HUDEP-2 (cell line): Measurements from ENCODE around the gene RPL37A.
A peak's percentile ranks its signal among the peaks of the same experiment; 100 is the strongest.
"Not testable (repeated sequence)": the region's sequence is repeated elsewhere in the genome, so short reads cannot be mapped to it uniquely, and the experiment has no call there.

Experiments used
- DNase-seq, 76 experiments: peaks; one replicate each; lab custom pipeline; 2025; ENCODE audit not compliant: unreplicated experiment in 76 of 76; lab: John Stamatoyannopoulos, UW

Gene RPL37A

DNA sequence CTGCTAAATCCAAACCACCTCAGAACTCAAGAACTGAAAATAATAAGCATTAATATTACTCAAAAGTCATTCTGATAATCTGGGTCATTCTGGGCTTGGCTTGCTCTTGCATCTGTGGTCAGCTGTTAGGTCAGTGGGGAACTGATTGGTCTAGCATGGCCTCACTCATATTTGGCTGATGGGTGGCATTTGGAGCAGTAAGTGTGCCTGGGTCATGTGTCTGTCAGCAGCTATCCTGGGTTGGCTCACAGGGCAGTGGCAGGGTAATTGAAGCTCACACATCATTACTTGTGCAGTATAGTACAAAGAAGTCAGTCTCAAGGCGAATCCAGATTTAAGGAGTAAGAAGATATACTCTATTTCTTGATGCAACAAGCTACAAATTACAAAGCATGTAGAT, 9.6 kb downstream of the RPL37A start:
- no peak for DNase-seq

DNA sequence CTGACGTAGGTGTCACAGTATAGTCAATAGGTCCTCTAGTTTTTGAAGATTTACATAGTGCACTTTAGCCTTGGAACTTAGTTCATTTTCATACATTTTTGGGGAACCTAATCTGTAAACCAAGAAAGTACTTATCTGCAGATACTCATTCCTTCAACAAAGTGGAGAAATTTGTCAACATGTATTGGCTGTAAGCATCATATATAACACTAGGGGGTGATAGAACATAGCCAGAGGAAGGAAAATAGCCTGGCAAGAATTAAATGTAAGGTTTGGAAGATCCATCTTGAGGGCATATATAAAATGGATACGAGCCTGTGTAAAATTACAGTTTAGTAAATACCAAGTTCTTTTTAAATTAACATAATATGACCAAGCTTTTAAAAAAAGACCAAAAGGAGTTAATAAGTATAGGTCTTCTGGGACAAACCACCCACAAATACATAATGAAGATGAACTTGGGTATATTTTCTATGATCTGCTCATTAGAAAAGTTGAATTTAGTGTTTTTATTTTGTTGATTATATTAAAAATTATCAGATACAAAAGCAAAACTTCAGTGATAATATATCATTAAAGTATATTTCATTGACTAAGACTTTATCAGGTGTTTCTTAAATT, 18.2 kb downstream of the RPL37A start:
- DNase-seq: peak in 12 of 76 experiments; percentile 5 to 52 (median 18)

DNA sequence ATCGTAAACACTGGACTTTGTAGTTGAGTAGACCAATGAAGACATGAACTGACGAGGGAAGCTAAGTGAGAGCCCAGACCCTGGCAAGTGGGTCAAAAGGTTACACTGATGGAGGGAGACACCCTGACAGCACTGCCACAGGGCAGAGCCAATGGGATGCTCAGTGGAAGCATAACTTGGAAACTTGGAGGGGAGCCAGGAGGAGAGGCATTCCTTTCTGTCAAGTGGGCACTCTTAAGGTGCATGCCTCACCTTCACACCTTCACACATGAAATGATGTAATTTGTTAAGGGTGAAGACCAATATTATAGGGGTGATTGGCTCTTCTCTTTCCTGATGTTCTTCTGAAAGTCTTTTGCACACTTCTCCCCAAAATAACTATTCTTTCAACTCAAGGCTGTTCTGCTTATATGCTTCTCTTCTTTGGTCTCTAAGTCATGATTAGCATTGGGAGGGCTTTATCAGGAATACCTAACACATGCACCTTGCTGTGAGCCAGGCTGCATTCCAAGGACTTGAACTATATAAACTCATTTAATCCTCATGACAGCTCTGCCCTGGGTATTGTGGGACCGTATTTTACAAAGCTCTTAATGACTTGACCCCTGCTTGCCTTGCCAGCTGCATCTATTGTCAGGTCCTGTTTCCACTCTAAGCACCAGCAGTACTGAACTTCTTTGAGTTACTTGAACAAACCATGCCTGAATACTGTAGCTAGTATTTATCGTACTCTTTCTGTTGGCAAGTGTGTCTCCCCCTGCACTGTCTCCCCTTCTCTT, 19.0 kb downstream of the RPL37A start:
- no peak for DNase-seq

DNA sequence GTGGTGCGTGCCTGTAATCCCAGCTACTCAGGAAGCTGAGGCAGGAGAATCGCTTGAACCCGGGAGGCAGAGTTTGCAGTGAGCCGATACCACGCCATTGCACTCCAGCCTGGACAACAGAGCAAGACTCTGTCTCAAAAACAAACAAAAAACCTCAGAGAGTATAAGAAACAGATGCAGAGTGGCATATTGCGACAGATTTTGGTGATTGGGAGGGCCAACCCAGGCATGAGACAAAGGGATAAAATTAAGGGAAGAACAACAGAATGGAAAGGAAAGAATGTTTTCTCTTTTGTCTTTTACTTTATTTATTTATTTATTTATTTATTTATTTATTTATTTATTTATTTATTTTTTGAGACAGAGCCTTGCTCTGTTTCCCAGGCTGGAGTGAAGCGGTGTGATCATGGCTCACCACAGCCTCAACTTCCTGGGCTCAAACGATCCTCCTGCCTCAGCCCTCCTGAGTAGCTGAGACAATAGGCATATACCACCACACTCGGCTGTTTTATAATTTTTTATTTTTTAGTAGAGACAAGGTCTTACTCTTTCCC, 20.0 kb downstream of the RPL37A start:
- not testable (repeated sequence) for DNase-seq

DNA sequence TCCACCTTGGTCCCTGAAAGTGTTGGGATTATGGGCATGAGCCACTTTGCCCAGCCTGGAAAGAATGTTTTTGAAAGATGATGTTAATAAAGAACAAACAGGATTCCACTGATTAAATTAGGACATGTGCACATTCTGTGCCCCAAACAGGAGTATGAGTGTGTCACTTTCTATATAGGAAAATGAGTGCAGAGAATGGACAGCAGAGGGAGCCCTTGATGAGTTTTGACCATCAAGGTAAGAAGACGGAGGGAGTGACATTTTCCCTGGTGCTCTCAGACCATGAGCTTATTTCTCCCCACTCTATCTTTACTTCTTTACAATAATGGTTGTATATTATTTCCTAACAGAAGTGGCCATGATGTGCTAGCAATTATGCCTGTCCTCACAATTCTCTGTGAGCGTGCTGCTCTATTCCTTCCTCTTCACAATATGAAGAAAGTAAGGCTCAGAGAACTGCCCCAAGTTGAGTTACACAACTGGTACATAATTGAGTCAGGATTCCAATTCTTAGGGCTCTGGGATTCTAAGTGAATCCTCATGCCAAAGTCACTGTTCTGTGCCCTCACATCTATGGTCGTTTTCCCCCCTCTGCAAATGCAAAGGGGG, 20.6 kb downstream of the RPL37A start:
- peak in 42 of 76 experiments; percentile 3 to 75 (median 28) for DNase-seq

DNA sequence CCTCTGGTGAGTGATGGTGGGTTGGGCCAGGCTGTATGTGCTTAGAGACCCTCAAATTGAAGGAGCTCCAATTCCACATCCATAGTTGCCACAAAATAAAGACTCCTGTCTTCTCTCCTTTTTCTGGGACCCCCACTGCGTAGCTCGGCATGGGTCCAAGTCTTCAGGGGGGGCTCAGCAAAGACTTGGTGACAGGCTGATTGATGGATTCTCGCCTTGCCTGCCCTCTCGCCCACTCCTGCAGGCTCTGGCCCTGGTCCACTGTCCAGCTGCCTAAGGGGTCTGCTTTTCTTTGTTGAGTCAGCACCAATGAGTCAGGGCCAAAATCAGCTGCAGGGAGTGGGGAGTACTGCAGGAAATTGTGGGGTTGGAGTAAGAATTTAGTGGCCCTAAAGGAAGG, 21.5 kb downstream of the RPL37A start:
- DNase-seq: no peak

DNA sequence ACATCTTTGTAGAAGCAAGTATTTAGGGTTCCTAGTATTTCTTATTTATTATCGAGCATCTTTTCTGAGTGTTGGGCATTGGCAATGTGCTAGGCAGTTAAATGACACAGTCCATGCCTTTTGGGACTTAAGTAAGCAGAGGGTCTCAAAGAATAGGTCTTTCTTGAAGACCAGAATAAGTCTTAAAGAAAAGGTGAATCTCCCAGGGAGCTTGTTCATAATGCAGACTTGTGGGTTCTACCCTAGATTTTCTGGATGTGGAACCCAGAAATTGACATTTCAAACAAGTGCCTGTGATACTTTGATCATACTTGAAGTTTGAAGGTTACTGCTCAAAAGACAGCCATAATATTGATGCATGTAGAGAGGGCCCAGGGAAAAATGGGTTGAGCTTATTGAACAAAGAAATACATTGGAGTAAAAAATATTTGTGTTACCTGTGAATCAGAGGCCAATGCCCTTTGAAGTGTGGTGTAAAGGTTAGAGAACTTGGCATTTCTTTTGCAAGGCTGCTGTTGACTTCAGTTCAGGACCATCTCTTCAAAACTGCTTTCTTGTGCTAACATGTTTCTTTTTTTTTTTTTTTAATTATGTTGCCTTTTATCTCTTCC, 24.4 kb downstream of the RPL37A start:
- DNase-seq: no peak

DNA sequence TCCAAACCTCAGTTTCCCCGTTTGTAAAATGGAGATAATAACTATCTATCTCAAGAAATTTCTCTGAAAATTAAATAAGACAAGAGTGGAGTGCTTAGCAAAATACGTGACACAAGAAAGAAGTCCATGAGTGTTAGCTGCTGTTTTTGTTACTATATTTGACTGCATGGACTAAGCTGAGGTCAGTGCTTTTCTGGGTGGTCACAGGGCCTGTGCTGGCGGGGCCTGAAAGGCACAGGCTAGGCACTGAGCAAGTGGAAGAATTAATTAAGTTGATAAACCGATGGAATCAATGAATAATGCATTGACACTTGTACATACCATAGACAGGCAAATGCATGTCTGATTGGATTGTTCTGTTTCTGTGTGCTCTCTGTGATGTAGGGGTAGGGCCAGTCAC, 27.3 kb downstream of the RPL37A start:
- DNase-seq: no peak

DNA sequence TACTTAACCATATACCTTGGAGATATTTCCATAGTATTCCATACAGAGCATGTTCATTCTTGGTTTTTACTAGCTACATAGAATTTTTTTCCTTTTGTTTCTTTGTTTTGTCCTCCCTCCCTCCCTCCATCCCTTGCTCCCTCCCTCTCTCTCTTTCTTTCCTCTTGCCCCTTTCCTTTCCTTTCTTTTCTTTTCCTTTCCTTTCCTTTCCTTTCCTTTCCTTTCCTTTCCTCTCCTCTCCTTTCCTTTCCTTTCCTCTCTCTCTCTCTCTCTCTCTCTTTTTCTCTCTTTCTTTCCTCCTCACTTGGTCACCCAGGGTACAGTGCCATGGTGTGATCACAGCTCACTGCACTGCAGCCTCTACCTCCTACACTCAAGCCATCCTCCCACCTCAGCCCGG, 28.3 kb downstream of the RPL37A start:
- no peak for DNase-seq

DNA sequence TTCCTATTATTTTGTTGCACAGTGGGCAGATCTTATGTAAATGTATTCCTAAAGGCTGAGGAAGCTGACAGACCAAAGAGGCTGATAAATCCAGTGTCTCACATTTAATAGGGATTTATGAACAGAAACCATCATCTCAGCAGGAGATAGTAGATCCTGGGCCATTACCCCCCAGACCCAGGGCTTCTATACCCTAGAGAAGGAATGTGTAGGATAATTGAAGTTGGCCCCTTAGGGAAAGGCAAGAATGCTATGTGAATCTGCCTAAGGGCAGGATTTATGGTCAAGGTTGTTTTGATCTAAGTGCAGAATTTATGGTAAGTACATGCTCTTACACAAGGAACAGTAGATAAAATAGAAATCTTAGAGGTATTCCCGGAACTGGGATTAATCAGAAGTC, 29.0 kb downstream of the RPL37A start:
- DNase-seq: no peak

DNA sequence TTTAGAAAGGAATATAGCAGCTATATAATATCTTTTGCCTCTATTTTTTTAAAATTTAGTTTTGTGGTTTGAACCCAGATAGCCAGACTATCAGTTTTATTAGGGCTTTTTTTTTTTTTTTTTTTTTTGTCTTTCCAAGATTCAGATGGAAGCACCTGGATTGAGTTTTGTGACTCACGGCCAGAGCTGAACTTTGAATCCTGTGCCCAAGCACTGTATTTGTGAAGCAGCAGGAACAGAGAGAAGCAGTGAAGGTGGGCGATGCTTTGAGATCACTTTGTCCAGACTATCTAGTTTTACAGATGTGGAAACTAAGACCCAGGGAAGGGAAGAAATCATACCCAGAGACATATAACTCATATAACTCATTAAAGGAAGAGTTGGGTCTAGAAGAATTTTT, 33.9 kb downstream of the RPL37A start:
- DNase-seq: no peak

DNA sequence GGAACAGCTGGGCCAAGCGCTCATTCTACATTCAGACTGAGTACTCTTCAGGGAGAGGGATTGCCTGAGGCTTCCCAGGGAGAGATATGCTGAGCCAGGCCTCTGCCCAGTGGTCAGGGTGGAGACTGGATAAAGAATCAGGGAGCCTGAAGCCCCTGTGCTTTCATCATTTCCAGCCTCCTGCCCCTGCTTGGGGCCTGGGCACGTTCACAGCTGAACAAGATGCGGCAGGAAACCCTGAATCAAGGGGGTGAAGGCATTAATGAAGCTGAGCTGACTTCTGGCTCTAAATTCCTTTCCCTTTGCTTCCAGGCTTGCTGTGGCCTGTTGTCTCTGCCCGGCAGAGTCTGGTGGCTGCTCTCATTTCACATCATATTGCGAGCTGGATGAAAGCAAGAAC, 35.0 kb downstream of the RPL37A start:
- no peak for DNase-seq

DNA sequence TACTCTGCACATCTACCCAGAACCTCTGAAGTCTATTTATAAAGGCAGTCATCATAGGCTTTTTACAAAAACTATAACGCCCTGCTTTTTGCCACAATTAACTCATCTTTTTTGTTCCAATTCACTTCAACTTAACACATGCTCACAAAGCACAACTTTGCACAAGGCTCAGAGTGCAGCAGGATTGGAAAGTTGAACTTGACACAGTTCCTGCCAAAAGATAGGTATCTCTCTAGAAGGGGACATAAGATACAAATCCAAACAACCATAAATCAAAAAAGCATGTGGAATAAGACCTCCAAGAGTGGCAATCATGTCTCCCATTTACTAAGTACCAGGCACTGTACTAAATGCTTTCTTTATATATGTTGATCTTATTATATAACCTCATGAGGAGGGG, 36.2 kb downstream of the RPL37A start:
- DNase-seq: no peak

DNA sequence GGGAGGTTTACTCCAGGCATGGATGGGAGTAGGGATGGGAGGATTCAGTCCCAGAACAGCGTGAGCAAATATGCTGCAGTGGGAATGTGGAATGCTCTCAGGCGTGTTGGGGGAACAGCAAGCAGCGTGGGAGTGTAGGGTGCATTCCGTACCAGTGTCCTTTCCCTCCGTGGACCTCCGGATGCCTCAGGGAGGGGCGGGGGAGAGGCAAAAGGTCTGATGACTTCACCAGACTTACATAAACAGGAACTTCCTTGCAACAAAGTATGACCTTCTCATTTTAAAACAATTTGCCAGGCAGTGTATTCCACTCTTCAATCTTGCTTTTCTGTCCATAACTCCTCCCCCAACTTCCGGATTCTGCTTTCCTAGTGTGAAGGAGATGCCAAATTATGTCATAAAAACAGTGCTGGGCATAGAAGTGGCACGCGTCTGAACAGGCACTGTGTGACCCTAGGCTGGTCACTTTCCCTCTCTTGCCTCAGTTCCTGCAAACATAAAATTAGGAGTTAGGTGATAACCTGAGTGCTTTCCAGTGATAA, 36.9 kb downstream of the RPL37A start:
- no peak for DNase-seq

DNA sequence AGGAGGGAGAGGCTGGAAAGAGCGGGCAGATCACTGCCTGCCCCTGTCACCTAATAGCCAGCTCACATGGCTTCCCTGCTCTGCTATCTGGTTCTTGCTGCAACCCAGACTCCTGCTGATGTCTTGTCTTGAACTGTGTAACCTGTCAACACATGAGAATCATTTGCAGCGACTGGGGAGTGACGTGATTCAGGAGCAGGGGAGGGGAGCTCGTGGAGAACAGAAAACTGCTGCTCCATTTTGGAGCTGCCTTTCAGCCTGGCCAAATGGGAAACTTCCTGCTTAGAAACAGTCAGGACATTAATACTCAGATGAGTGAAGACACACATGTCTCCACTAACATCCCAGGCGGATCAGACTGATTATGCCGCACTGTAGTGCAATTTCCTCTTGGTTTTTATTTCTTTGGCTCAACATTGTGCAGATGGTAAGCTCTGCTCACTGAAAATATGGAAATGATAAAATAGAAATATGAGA, 38.1 kb downstream of the RPL37A start:
- DNase-seq: no peak

DNA sequence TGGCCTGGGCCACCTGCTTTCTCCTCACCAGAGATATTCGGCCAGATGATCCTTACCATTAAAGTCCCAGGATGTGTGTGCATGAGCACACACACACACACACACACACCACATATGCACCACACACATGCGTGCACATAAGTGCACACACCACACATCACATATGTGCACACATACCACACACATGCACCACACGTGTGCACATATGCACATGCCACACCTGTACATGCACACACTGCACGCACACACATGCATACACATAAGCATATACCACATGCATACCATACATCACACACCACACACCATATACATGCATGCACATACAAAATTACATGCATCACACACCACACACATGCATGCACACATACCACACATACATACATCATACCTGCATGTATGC, 38.7 kb downstream of the RPL37A start:
- no peak for DNase-seq

DNA sequence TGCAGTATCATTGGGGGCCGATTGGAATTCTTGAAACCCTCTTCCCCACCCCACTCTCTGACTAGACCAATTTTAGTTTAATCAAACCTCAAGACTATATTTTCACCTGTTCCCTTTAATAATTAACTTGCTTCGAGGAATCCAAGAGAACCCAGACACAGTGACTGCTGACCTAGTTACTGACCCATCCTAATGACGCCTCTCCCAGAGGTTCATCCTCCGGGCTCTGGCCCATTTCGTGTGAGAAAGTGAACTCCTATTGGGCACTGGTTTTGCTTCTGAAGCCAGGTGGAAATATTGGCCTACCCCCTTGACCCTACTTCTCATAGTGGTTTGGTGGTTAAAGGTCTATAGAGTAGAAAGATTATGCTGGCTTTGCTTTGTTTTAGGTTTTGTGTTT, 39.9 kb downstream of the RPL37A start:
- no peak for DNase-seq

DNA sequence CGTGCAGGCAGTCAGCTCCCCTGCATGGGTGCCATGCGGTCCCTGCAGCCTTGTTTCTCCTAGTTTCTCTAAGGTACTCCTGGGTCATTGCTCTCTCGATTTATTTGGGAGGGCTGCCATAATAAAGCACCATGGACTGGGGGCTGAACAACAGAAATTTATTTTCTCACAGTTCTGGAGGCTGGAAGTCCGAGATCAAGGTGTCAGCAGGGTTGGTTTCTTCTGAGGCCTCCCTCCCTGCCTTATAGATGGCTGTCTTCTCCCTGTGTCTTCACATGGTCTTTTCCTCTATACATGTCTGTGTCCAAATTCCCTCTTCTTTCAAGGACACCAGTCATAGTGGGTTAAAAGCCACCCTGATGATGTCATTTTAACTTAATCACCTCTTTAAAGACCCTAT, 40.5 kb downstream of the RPL37A start:
- no peak for DNase-seq

DNA sequence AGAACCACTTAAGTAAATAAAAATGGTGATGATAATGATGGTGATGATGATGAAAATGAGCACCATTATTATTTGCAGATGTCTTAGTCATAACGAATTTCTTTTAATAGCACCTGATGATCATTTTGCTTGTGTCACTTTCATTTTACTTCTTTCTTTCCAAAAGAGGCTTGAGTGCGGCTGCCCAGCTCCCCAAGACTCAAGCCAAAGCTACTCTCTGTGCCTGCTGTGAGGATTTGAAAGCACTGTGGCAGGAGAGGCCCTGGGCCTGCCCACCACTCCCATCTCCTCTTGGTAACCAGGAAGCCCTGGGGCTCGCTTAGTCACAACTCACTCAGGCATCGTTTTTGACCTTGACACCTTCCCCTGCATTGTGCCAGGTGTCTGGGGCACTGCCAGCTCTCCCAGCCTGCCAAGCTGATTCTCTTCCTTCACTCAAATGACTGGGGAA, 41.2 kb downstream of the RPL37A start:
- no peak for DNase-seq

DNA sequence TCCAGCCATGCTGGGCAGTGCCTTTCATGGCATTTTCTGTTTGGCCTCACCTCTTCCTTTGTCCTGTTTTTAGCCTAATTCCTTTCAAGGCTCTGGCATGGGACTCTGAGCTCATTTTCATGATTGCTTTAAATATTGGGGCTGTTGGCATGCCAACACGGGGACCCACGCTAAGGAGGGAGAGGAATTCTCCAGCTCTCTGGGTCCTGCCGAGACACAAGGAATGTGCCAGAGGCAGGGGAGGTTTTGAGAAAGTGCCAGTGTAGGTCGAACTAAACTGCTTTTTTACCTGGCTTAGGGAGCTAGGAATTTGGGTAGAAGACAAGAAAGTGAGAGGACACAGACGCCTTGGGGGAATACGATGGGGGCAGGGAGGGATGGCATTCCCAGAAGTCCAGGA, 42.3 kb downstream of the RPL37A start:
- DNase-seq: no peak

DNA sequence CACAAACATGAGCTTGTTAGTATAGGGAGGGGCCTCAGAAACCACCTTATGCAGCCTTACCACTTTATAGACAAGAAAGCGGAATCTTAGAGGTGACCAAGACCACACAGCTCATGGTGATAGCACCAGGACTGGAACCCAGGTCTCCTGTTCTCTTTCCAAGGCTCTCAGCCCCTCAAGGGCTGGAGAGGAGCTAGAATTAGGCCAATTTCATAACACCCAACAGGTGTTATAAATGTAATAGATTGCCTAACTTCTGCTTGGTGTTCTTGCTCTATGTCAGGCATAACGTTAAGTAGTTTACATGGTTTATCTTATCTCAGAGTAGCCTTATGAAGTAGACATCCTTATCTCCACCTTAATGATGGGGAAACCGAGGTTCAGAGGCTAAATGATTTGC, 42.9 kb downstream of the RPL37A start:
- no peak for DNase-seq
